SK-N-SH treated with all-trans-retinoic acid at 6 μM for 48 hours (cell line): Measurements from ENCODE around the gene CLDN18.

Experiments used
- BACH2 ChIP-seq: fragments of 250-450 bp; sonication (Bioruptor Pico); IDR thresholded peaks from 2 replicates; pipeline ENCODE4 v1.9.0; 2021; ENCODE audit warnings: mild to moderate bottlenecking, borderline replicate concordance
- PPARA ChIP-seq: fragments of 250-450 bp; sonication (Bioruptor Pico); IDR thresholded peaks from 2 replicates; pipeline ENCODE4 v1.5.0; 2020; ENCODE audit warnings: mild to moderate bottlenecking, borderline replicate concordance
- ZNF70 ChIP-seq: fragments of 450-650 bp; formaldehyde crosslinking; IDR thresholded peaks from 2 replicates; pipeline ENCODE4 v1.5.0; 2020; ENCODE audit warnings: mild to moderate bottlenecking, moderate library complexity
- TF ChIP-seq, protein P1 (sequence below): fragments of 250-450 bp; sonication (Bioruptor Pico); IDR thresholded peaks from 2 replicates; pipeline ENCODE4 v1.5.1; 2021; ENCODE audit warnings: mild to moderate bottlenecking, moderate library complexity

The CLDN18 gene

DNA sequence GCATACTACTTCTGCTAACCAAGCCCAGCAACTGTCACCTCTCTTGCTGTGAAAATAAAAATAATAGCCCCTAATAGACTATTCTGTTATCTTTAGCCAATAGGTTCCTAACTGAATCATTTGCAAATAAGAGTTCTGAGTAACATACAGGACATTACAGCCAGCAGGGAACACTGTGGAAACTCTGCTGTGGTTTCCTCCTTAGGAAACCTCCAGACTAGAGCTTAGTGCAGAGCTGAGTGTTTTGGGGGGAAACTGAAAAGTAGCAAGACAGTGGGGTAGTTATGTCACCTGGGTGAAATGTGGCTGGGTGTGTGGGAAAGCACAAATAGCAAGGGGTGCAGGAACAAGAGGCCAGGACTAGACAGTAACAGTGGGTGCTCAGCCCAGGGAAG is 73.0 kb downstream of the CLDN18 start (continued):
- TF ChIP-seq, protein P1, sequence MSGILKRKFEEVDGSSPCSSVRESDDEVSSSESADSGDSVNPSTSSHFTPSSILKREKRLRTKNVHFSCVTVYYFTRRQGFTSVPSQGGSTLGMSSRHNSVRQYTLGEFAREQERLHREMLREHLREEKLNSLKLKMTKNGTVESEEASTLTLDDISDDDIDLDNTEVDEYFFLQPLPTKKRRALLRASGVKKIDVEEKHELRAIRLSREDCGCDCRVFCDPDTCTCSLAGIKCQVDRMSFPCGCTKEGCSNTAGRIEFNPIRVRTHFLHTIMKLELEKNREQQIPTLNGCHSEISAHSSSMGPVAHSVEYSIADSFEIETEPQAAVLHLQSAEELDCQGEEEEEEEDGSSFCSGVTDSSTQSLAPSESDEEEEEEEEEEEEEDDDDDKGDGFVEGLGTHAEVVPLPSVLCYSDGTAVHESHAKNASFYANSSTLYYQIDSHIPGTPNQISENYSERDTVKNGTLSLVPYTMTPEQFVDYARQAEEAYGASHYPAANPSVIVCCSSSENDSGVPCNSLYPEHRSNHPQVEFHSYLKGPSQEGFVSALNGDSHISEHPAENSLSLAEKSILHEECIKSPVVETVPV (CRISPR knock-in tag), result no peak
- TF ChIP-seq BACH2 (CRISPR knock-in tag) (no peak), ZNF70 (CRISPR knock-in tag) (no peak), PPARA (CRISPR knock-in tag) (no peak)
